WTC11 (cell line): ENCODE results near the gene NDUFS2. TPM values are rescaled to one million over a fixed set of nuclear protein-coding genes. Genes with fewer than 3 reads are reported as not detected.

Source experiments
- ATAC-seq: fragments of 200-7000 bp; cut with Tn5 transposase; 2 replicates; pipeline ENCODE4 v1.10.0; 2021; ENCODE audit warnings: mild to moderate bottlenecking, moderate library complexity
- CTCF ChIA-PET: fragments of 300-600 bp; sonication (Branson Sonifier 250); formaldehyde crosslinking; loops from one replicate; lab custom pipeline; 2021; ENCODE audit warnings: antibody characterized with exemption; lab: Charles Lee
- POLR2A ChIA-PET: fragments of 350-600 bp; sonication (Branson Sonifier 250); formaldehyde crosslinking; loops from one replicate; lab custom pipeline; 2021; ENCODE audit warnings: antibody characterized with exemption; lab: Charles Lee
- DNase-seq: peaks from one replicate; pipeline ENCODE4 v3.0.0; 2021; ENCODE audit warnings: low spot score
- H3K27ac Mint-ChIP-seq: 2 replicates; pipeline ENCODE4 v1.8.0; 2021; ENCODE audit warnings: mixed read lengths
- H3K27me3 Mint-ChIP-seq: 2 replicates; pipeline ENCODE4 v1.8.0; 2021; ENCODE audit warnings: low read depth, mild to moderate bottlenecking, moderate library complexity, mixed read lengths
- H3K36me3 Mint-ChIP-seq: 2 replicates; pipeline ENCODE4 v1.8.0; 2021; ENCODE audit warnings: mixed read lengths
- H3K4me1 Mint-ChIP-seq: 2 replicates; pipeline ENCODE4 v1.8.0; 2022; ENCODE audit warnings: mixed read lengths
- H3K4me3 Mint-ChIP-seq: 2 replicates; pipeline ENCODE4 v1.8.0; 2021; ENCODE audit warnings: mild to moderate bottlenecking, moderate library complexity, mixed read lengths
- H3K9me3 Mint-ChIP-seq: 2 replicates; pipeline ENCODE4 v1.8.0; 2021; ENCODE audit warnings: mixed read lengths
- CDX4 ChIP-seq: fragments of 250-450 bp; sonication (Bioruptor Pico); IDR thresholded peaks from 2 replicates; pipeline ENCODE4 v1.9.0; 2021; ENCODE audit warnings: moderate library complexity, mild to moderate bottlenecking, inconsistent platforms, borderline replicate concordance
- CTCF ChIP-seq: fragments of 200-600 bp; IDR thresholded peaks from 2 replicates; pipeline ENCODE4 v1.8.0; 2022; ENCODE audit warnings: antibody characterized with exemption
- GABPB1 ChIP-seq: sonication (generic); formaldehyde crosslinking; IDR thresholded peaks from 2 replicates; pipeline ENCODE4 v1.8.1; 2023; ENCODE audit warnings: mild to moderate bottlenecking, missing genetic modification reagents
- JUN ChIP-seq: sonication (generic); formaldehyde crosslinking; IDR thresholded peaks from 2 replicates; pipeline ENCODE4 v1.8.0; 2023; ENCODE audit warnings: mild to moderate bottlenecking, missing genetic modification reagents
- MLX ChIP-seq: sonication (generic); formaldehyde crosslinking; IDR thresholded peaks from 2 replicates; pipeline ENCODE4 v1.8.1; 2023; ENCODE audit warnings: mild to moderate bottlenecking, missing genetic modification reagents, moderate library complexity
- ZNF512 ChIP-seq: sonication (generic); formaldehyde crosslinking; IDR thresholded peaks from 2 replicates; pipeline ENCODE4 v1.8.1; 2022; ENCODE audit warnings: missing genetic modification reagents, borderline replicate concordance
- total RNA-seq: library from RNA; stranded (reverse); gene quantifications from 3 replicates; pipeline ENCODE4 v1.2.3, GENCODE V29; 2021
- TF ChIP-seq, protein P1 (sequence below): sonication (generic); formaldehyde crosslinking; IDR thresholded peaks from 2 replicates; pipeline ENCODE4 v1.8.0; 2022; ENCODE audit warnings: missing genetic modification reagents
- TF ChIP-seq, protein P2 (sequence below): sonication (generic); formaldehyde crosslinking; IDR thresholded peaks from 2 replicates; pipeline ENCODE4 v1.8.0; 2023; ENCODE audit warnings: mild to moderate bottlenecking, missing genetic modification reagents

The NDUFS2 gene
- total RNA-seq, 1 experiment from 2014 or later: 108 TPM

DNA sequence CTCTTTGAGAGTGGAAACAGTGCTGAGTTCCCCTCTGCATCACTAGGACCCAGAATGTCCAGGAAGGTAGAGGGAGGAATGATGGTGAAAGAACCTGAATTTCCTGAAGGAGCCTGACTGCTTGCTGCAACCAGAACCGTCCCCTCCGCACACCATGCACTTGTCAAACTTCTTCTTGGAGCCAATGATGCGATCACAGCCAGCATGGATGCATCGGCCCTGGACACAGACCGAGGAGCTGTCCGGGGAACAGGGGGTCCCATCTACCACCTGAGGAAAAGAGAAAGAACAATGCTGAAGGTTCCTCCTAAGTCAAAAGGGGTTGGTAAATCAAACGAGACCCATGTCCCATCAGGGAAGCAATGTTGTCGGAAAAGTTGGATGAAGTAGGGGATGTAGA is 10.2 kb upstream of the NDUFS2 start:
- ATAC-seq (no peak), DNase-seq (no peak)
- TF ChIP-seq CDX4 (CRISPR knock-in tag) (no peak), JUN (CRISPR knock-in tag) (no peak), ZNF512 (CRISPR knock-in tag) (no peak), MLX (CRISPR knock-in tag) (no peak)
- TF ChIP-seq, protein P1, sequence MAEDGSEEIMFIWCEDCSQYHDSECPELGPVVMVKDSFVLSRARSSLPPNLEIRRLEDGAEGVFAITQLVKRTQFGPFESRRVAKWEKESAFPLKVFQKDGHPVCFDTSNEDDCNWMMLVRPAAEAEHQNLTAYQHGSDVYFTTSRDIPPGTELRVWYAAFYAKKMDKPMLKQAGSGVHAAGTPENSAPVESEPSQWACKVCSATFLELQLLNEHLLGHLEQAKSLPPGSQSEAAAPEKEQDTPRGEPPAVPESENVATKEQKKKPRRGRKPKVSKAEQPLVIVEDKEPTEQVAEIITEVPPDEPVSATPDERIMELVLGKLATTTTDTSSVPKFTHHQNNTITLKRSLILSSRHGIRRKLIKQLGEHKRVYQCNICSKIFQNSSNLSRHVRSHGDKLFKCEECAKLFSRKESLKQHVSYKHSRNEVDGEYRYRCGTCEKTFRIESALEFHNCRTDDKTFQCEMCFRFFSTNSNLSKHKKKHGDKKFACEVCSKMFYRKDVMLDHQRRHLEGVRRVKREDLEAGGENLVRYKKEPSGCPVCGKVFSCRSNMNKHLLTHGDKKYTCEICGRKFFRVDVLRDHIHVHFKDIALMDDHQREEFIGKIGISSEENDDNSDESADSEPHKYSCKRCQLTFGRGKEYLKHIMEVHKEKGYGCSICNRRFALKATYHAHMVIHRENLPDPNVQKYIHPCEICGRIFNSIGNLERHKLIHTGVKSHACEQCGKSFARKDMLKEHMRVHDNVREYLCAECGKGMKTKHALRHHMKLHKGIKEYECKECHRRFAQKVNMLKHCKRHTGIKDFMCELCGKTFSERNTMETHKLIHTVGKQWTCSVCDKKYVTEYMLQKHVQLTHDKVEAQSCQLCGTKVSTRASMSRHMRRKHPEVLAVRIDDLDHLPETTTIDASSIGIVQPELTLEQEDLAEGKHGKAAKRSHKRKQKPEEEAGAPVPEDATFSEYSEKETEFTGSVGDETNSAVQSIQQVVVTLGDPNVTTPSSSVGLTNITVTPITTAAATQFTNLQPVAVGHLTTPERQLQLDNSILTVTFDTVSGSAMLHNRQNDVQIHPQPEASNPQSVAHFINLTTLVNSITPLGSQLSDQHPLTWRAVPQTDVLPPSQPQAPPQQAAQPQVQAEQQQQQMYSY: no peak
- Mint-ChIP-seq H3K4me1 (peaks cover 16% of the 10 kb centered on the region), H3K9me3 (no peaks in the 10 kb centered on the region), H3K36me3 (0 out of 2 replicates have a peak, but pooled peaks cover 3% of the 10 kb centered on the region), H3K4me3 (no peak overlapping the region), H3K27me3 (no peaks in the 10 kb centered on the region), H3K27ac (no peak overlapping the region)
- ChIA-PET POLR2A (no interaction called here), CTCF (interaction anchor here (0.6 to 3.2 kb wide), 8 partner anchors 9 to 198 kb away, joined by 3 to 22 read pairs (median 6); partner anchors contain the start of genes B4GALT3, NDUFS2, PCP4L1 and PPOX)

DNA sequence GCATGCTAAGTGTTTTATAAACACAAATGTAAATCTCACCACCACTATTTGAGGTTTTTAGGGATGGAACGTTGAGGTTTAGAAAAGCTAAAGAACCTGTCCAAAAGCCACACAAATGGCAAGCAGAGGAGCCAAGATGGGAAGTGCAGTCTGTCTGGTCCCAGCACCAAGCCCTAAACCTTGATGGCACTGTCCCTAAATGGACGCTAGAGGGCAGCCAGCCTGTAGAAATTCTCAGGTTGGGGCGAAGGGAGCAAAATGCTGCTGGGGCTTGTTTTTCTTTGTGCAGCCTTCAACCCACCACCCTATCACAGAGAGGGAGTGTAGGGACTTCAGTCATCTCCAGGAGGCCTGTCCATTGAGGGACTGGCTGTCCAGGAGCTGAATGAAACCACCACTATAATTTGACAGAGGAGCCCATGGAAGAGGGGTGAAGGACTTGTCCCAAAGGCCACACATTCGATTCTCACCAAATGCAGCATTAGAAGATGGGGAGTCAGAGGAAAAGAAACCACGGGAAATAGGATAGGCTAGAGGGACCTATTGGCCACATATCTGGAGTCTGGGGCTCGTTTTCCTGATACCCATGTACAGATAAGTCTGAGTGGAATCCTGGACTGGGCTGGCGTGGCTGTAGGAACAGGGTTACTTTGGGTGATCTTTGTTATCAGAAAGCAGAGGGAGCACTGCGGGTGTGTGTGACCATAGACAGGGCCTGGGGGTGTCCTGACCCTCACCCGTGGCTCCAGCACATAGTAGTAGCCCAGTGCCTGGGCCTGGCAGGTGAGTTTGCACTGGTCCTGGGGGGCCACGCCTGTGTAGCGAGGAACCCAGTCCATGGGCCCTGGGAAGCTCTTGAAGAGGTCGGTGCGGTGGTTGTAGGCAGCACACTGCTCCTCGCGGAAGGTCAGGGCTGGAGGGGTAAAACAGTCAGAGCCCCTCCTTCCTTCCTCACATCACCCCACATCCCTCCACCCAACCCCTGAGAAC is 9.4 kb upstream of the NDUFS2 start:
- peak; percentile 68 for DNase-seq
- H3K4me1 Mint-ChIP-seq: peaks cover 24% of the 10 kb centered on the region
- H3K27ac Mint-ChIP-seq: peak overlapping the region; percentile 47
- POLR2A ChIA-PET: interaction anchor here (1.1 kb wide), 1 partner anchor 10 kb away, joined by 3 read pairs; no protein-coding TSS in a partner anchor
- no peak overlapping the region for H3K4me3 Mint-ChIP-seq
- 0 out of 2 replicates have a peak, but pooled peaks cover 3% of the 10 kb centered on the region for H3K36me3 Mint-ChIP-seq
- CTCF ChIA-PET: interaction anchor here (0.5 to 3.2 kb wide), 12 partner anchors 8 to 197 kb away, joined by 3 to 22 read pairs (median 4); partner anchors contain the start of genes B4GALT3, NDUFS2, PPOX and TOMM40L
- H3K9me3 Mint-ChIP-seq: no peaks in the 10 kb centered on the region
- peak; percentile 71 for TF ChIP-seq CTCF
- TF ChIP-seq GABPB1 (CRISPR knock-in tag): no peak
- TF ChIP-seq, protein P2, sequence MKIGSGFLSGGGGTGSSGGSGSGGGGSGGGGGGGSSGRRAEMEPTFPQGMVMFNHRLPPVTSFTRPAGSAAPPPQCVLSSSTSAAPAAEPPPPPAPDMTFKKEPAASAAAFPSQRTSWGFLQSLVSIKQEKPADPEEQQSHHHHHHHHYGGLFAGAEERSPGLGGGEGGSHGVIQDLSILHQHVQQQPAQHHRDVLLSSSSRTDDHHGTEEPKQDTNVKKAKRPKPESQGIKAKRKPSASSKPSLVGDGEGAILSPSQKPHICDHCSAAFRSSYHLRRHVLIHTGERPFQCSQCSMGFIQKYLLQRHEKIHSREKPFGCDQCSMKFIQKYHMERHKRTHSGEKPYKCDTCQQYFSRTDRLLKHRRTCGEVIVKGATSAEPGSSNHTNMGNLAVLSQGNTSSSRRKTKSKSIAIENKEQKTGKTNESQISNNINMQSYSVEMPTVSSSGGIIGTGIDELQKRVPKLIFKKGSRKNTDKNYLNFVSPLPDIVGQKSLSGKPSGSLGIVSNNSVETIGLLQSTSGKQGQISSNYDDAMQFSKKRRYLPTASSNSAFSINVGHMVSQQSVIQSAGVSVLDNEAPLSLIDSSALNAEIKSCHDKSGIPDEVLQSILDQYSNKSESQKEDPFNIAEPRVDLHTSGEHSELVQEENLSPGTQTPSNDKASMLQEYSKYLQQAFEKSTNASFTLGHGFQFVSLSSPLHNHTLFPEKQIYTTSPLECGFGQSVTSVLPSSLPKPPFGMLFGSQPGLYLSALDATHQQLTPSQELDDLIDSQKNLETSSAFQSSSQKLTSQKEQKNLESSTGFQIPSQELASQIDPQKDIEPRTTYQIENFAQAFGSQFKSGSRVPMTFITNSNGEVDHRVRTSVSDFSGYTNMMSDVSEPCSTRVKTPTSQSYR: no peak
- TF ChIP-seq, all 79 proteins: peak for 1
- peak; percentile 72 for ATAC-seq
- H3K27me3 Mint-ChIP-seq: no peaks in the 10 kb centered on the region
